BLaER1 (cell line): ENCODE data around the gene LYL1.

Experiments
- H3K27ac ChIP-seq: shearing (Covaris generic); formaldehyde crosslinking; 2 replicates; pipeline ENCODE4 v1.8.1; 2022
- H3K27me3 ChIP-seq: shearing (Covaris generic); formaldehyde crosslinking; 2 replicates; pipeline ENCODE4 v1.8.1; 2022
- H3K36me3 ChIP-seq: shearing (Covaris generic); formaldehyde crosslinking; 2 replicates; pipeline ENCODE4 v1.8.1; 2022
- H3K4me1 ChIP-seq: shearing (Covaris generic); formaldehyde crosslinking; 2 replicates; pipeline ENCODE4 v1.8.1; 2022
- H3K4me2 ChIP-seq: shearing (Covaris generic); formaldehyde crosslinking; 2 replicates; pipeline ENCODE4 v1.8.1; 2022
- H3K4me3 ChIP-seq: shearing (Covaris generic); formaldehyde crosslinking; 2 replicates; pipeline ENCODE4 v1.8.1; 2022
- H3K9ac ChIP-seq: shearing (Covaris generic); formaldehyde crosslinking; 2 replicates; pipeline ENCODE4 v1.8.1; 2022
- H3K9me3 ChIP-seq: shearing (Covaris generic); formaldehyde crosslinking; 2 replicates; pipeline ENCODE4 v1.8.1; 2022
- H4K20me1 ChIP-seq: shearing (Covaris generic); formaldehyde crosslinking; 2 replicates; pipeline ENCODE4 v1.8.1; 2022
- Cebpa-rat ChIP-seq: shearing (Covaris generic); IDR thresholded peaks from 2 replicates; pipeline ENCODE4 v1.8.1; 2022

Gene LYL1

DNA sequence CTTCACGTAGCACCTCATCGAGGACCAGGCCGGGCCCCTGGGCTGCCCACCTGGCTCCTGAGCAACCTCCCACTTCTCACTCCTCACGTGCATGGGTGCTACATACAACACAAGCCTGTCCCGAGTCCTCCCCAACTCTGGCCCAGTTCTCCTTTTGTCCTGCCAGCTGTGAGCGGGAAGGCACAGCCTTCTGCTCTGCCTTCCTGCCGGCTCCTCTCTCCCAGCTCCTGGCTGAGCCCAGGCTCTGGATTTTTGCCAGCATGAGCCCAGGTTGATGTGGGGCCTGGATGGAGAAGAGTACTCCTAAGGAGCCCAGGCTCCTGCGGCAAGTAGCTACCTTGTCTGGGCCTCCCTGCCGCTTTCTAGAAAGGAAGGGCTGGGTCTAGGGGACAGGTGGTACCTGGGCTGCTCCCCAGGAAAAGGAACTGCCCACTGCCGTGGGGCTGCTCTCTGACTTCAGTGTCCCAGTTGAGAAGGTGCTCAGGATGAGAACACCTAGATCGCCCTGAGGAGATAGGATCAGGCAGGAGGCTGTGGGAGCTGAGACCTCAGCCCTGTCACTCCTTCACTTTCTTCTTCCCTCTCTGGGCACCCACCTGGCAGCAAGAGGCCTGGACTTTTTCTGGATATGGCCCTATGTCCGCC lies 23.6 kb downstream of the LYL1 start:
- H3K9me3 ChIP-seq: no peaks in the 10 kb centered on the region
- H3K4me2 ChIP-seq: peak overlapping the region; percentile 77
- TF ChIP-seq Cebpa-rat: no peak
- H3K36me3 ChIP-seq: peaks cover 90% of the 10 kb centered on the region
- no peaks in the 10 kb centered on the region for H3K27me3 ChIP-seq
- peak overlapping the region; percentile 41 for H3K27ac ChIP-seq
- H3K9ac ChIP-seq: peak overlapping the region; percentile 55
- no peak overlapping the region for H3K4me3 ChIP-seq
- H3K4me1 ChIP-seq: peaks cover 49% of the 10 kb centered on the region
- H4K20me1 ChIP-seq: peaks cover 30% of the 10 kb centered on the region

DNA sequence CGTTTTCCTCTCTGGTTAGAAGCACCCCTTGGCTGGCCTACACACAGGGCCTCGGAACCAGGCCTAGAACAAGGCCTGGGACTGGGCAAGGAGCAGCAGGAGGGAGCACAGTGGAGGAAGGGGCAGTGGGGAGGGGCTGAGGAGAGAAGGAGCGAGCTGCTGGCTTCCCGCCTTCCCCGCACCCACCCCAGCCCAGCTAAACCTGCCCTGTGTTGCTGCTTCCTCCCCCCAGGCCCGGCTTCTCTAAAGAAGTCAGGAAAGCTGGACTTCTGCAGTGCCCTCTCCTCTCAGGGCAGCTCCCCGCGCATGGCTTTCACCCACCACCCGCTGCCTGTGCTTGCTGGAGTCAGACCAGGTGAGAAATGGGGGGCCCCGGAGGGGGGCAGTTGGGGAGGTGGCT lies 24.3 kb downstream of the LYL1 start:
- Histone ChIP-seq H4K20me1 (peaks cover 30% of the 10 kb centered on the region), H3K9ac (0 out of 2 replicates have a peak overlapping the region, but pooled peaks have one; percentile 55), H3K4me2 (peak overlapping the region; percentile 77)

DNA sequence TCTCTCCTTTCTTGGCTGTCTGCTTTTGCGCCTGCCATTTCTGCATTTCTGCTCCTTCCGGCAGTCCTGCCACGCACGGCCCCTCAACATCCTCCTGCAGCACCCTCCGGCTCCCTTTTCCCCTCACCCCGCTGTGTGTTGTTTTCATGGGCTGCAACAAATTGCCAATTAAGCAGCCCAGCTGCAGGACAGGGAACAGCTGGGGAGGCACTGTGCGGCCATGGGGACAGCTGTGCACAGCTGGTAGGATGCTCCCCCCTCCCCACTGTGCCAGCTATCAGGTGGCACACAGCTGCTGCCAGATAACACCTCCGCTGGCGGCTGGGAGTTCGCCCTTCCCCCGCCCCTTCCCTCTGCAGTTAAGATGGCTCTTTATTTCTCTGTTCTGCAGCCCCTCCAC lies 25.4 kb downstream of the LYL1 start:
- Histone ChIP-seq H3K36me3 (peaks cover 88% of the 10 kb centered on the region), H3K27ac (peak overlapping the region; percentile 64; the same call in 1 of the 2 replicates), H3K4me2 (peak overlapping the region; percentile 77), H3K27me3 (no peaks in the 10 kb centered on the region), H3K9ac (no peak overlapping the region), H3K4me3 (no peak overlapping the region), H4K20me1 (peaks cover 30% of the 10 kb centered on the region), H3K9me3 (no peaks in the 10 kb centered on the region), H3K4me1 (peaks cover 49% of the 10 kb centered on the region)
- no peak for TF ChIP-seq Cebpa-rat

More for the DNA sequence above, 24.3 kb downstream of the LYL1 start:
- Histone ChIP-seq H3K36me3 (peaks cover 90% of the 10 kb centered on the region), H3K4me1 (peaks cover 49% of the 10 kb centered on the region), H3K27me3 (no peaks in the 10 kb centered on the region), H3K9me3 (no peaks in the 10 kb centered on the region), H3K27ac (peak overlapping the region; percentile 41; the same call in 1 of the 2 replicates), H3K4me3 (no peak overlapping the region)
- TF ChIP-seq Cebpa-rat: no peak

DNA sequence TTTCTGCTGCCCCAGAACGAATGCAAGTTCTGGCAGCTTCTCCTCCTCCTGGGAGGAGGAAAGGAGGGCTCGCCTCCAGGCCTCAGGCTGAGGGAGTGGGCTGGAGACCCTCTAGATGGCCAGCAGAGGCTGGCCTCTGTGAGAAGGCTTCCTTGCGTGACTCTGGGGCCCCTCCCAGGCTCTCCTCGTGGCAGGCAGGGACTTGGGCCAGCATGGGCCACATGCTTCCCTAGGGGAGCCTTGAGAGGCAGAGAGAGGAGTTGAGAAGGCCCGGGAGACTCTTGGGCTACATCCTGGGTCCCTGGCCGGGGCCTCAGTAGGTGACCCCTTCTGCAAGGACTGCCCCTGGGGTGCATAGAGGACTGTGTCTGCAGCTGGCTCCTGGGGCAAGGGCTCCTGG lies 25.9 kb downstream of the LYL1 start:
- peaks cover 83% of the 10 kb centered on the region for H3K36me3 ChIP-seq
- H3K4me3 ChIP-seq: no peak overlapping the region
- peak overlapping the region; percentile 64; the same call in 1 of the 2 replicates for H3K27ac ChIP-seq
- no peaks in the 10 kb centered on the region for H3K9me3 ChIP-seq
- peak overlapping the region; percentile 77 for H3K4me2 ChIP-seq
- H3K4me1 ChIP-seq: peaks cover 54% of the 10 kb centered on the region
- H3K27me3 ChIP-seq: no peaks in the 10 kb centered on the region
- no peak for TF ChIP-seq Cebpa-rat
- H4K20me1 ChIP-seq: peaks cover 30% of the 10 kb centered on the region
- no peak overlapping the region for H3K9ac ChIP-seq

DNA sequence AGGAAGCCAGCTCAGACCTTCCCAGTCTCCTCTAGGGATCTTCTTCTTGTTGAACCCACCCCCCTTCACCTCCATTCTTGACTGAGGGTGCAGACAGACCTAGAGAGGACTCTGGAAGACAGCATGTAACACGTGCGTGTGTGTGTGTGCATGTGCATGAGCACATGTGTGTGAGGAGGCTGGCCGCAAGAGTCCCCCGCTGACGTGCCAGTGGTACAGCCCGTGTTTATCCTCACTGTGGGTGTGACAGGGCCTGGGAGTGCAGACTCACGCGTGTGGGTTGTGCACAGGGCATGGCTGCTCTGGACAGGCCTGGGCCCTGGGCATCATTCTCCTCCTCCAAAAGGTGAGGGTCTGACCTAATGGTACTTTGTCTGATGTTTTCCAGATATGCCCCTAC lies 26.3 kb downstream of the LYL1 start:
- Histone ChIP-seq H3K9ac (0 out of 2 replicates have a peak overlapping the region, but pooled peaks have one; percentile 25), H3K9me3 (no peaks in the 10 kb centered on the region), H4K20me1 (peaks cover 30% of the 10 kb centered on the region), H3K4me3 (no peak overlapping the region), H3K4me1 (peaks cover 59% of the 10 kb centered on the region), H3K4me2 (peak overlapping the region; percentile 77), H3K36me3 (peaks cover 79% of the 10 kb centered on the region), H3K27ac (peak overlapping the region; percentile 64; the same call in 1 of the 2 replicates), H3K27me3 (no peaks in the 10 kb centered on the region)
- no peak for TF ChIP-seq Cebpa-rat

DNA sequence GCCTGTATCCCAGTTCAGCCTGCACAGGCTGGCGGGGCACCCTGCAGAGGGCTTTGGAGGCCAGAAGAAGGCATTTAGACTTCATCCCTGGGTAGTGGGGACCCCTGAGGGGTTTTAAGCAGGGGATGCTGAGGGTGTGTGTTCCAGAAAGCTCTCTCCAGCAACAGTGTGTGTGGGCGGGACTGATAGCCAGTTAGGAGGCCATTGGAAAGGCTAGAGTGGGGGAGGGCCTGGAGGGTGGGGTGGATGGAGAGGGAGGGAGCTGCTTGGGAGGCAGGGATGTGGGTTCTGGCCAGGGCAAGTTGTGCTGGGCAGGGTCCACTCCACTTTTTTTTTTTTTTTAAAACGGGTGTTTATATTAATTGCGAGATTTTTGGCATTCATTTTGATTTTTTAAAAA lies 28.3 kb downstream of the LYL1 start:
- no peak overlapping the region for H3K9ac ChIP-seq
- H3K27me3 ChIP-seq: no peaks in the 10 kb centered on the region

DNA sequence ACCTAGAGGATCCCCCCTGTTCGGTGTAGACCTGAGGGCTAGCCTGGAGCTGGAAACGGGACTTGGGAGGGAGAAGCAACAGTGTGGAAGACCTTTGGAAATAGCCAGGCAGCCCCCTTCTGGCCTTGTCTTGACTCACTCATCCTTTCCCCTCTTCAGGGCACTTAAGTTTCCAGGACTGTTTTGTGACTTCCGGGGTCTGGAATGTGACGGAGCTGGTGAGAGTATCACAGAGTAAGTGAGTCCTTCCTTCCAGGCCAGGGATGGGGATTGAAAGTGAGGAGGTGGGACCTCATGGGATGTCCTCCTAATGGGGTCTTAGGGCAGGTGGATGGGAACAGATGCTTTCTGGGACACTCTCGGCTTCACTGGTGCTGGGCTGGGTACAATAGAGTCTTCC lies 29.4 kb downstream of the LYL1 start:
- Histone ChIP-seq H3K36me3 (peaks cover 52% of the 10 kb centered on the region), H3K4me3 (no peak overlapping the region), H3K27ac (no peak overlapping the region), H3K4me1 (peaks cover 74% of the 10 kb centered on the region), H3K9me3 (no peaks in the 10 kb centered on the region), H3K27me3 (no peaks in the 10 kb centered on the region), H3K9ac (no peak overlapping the region), H4K20me1 (peaks cover 55% of the 10 kb centered on the region), H3K4me2 (no peak overlapping the region)
- TF ChIP-seq Cebpa-rat: no peak

More for the DNA sequence above, 28.3 kb downstream of the LYL1 start:
- H3K9me3 ChIP-seq: no peaks in the 10 kb centered on the region
- no peak overlapping the region for H3K27ac ChIP-seq
- H3K4me2 ChIP-seq: no peak overlapping the region
- H3K4me1 ChIP-seq: peaks cover 74% of the 10 kb centered on the region
- H3K36me3 ChIP-seq: peaks cover 63% of the 10 kb centered on the region
- peaks cover 48% of the 10 kb centered on the region for H4K20me1 ChIP-seq
- no peak overlapping the region for H3K4me3 ChIP-seq
- no peak for TF ChIP-seq Cebpa-rat

DNA sequence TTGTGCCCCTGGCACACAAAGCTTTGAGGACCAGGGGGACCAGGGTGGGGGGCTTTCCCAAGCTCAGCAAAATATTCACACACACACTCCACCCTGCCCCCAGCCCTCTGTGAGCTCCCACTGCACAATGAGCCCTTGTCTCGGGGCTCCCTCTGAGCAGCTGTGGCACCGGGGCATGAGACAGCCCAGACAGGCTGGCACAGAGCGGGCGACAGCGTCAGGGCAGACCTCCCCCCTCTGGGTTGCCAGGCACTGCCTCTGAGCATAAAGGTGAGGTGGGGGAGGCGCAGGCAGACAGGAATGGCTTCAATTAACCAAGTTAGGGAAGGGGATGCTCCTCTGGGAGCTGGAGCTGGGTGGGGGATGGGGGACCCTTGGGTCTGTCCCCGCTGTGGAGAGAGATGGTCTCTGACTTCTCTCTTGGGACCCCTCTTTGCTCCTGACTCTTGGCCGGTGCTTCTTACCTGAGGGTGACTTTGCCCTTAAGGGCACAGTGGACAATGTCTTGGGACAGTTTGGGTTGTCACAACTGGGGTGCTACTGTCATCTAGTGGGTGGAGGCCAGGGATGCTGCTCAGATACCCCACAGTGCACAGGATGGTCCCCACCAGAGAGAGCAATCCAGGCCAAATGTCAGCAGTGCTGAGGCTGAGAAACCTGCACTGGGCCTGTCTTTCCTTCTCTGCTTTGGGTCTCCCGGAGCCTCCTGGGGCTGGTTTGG lies 30.3 kb downstream of the LYL1 start:
- Histone ChIP-seq H3K36me3 (peaks cover 43% of the 10 kb centered on the region), H3K27ac (peak overlapping the region; percentile 46), H3K4me3 (no peak overlapping the region), H4K20me1 (peaks cover 48% of the 10 kb centered on the region), H3K9me3 (no peaks in the 10 kb centered on the region), H3K4me1 (peaks cover 74% of the 10 kb centered on the region), H3K27me3 (no peaks in the 10 kb centered on the region), H3K9ac (no peak overlapping the region), H3K4me2 (peak overlapping the region; percentile 77; the same call in 1 of the 2 replicates)
- TF ChIP-seq Cebpa-rat: no peak

DNA sequence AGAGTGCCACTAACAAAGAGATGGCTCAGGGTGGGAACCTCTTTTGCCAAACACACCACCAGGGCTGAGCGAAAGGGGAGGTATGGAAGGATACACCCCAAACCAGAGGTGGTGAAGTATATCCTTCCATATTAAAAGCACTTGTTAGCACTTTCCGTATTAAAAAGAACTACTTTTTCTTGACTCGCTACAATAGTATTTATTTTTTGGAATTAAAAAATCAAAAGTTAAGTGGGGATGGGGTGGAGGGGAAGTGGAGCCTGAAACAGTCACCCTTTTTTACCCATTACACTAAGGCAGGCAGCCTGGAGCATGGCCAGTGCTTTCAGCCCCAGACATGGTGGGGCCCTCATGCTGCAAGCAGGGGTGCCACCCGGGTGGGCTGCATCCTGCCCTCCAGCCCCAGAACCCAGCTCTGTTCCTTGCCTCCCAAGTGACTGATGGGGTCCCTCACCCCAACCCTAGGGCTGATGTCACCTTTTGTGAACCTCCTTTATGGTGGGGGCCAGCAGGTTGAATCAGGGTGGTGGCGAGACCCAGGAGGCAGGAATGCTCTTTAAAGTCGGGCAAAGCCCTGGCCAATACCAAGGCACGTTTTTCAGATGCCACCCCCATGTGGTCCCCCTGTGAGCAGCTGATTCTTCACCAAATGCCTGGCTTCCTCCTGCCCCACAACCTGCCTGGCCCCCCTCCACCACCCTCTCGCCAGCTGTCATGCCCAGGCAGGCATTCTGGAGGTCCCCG lies 31.0 kb downstream of the LYL1 start:
- H3K4me1 ChIP-seq: peaks cover 74% of the 10 kb centered on the region
- peaks cover 48% of the 10 kb centered on the region for H4K20me1 ChIP-seq
- peak overlapping the region; percentile 40; the same call in 1 of the 2 replicates for H3K9ac ChIP-seq
- TF ChIP-seq Cebpa-rat: no peak
- H3K4me3 ChIP-seq: no peak overlapping the region
- H3K9me3 ChIP-seq: no peaks in the 10 kb centered on the region
- peak overlapping the region; percentile 71 for H3K27ac ChIP-seq
- peaks cover 39% of the 10 kb centered on the region for H3K36me3 ChIP-seq
- H3K27me3 ChIP-seq: no peaks in the 10 kb centered on the region
- H3K4me2 ChIP-seq: peak overlapping the region; percentile 77
